Measurements from ENCODE around the gene TEX22.

GRCh38 chr14:105353136-105353535, 45.2 kb upstream of the TEX22 start:
- TF ChIP-seq CTCF (IDR thresholded peaks at IDR 0.05) (no peak), POLR2A (IDR thresholded peaks at IDR 0.05) (no peak), EP300 (IDR thresholded peaks at IDR 0.05) (no peak)

All from sigmoid colon (tissue), 4 donors.